H9 (cell line): ENCODE data around the gene SLC36A3. TPM values are rescaled to one million over a fixed set of nuclear protein-coding genes. Genes with fewer than 3 reads are reported as not detected.

ENCODE experiments used
- DNase-seq: peaks from one replicate; pipeline ENCODE4 v3.0.0-alpha.2; 2017
- H2AFZ ChIP-seq: one replicate; pipeline ENCODE4 v1.6.1; 2013; ENCODE audit warnings: mild to moderate bottlenecking, low read length, control low read depth, moderate library complexity
- H2AK5ac ChIP-seq: 2 replicates; pipeline ENCODE4 v1.6.1; 2013; ENCODE audit warnings: low read length, control low read depth, mixed read lengths; ENCODE audit not compliant: insufficient read length
- H2BK120ac ChIP-seq: one replicate; pipeline ENCODE4 v1.6.1; 2013; ENCODE audit warnings: low read depth, mild to moderate bottlenecking, low read length, control low read depth, inconsistent platforms; ENCODE audit not compliant: poor library complexity, severe bottlenecking
- H2BK12ac ChIP-seq: 2 replicates; pipeline ENCODE4 v1.6.1; 2013; ENCODE audit warnings: low read length, control low read depth, mixed read lengths, low read depth; ENCODE audit not compliant: insufficient read length
- H2BK15ac ChIP-seq: 2 replicates; pipeline ENCODE4 v1.6.1; 2013; ENCODE audit warnings: low read depth, low read length, control low read depth
- H2BK20ac ChIP-seq: one replicate; pipeline ENCODE4 v1.6.1; 2013; ENCODE audit warnings: low read depth, mild to moderate bottlenecking, low read length, control low read depth, inconsistent platforms; ENCODE audit not compliant: poor library complexity, severe bottlenecking
- H2BK5ac ChIP-seq: 2 replicates; pipeline ENCODE4 v1.6.1; 2013; ENCODE audit warnings: low read length, control low read depth, mixed read lengths; ENCODE audit not compliant: insufficient read length
- H3K14ac ChIP-seq: 2 replicates; pipeline ENCODE4 v1.6.1; 2013; ENCODE audit warnings: low read length, control low read depth; ENCODE audit not compliant: insufficient read depth
- H3K18ac ChIP-seq: 2 replicates; pipeline ENCODE4 v1.6.1; 2013; ENCODE audit warnings: low read depth, mild to moderate bottlenecking, mixed read lengths, low read length, control low read depth; ENCODE audit not compliant: insufficient read length
- H3K23ac ChIP-seq: 2 replicates; pipeline ENCODE4 v1.6.1; 2013; ENCODE audit warnings: low read length, control low read depth, mixed read lengths, low read depth; ENCODE audit not compliant: insufficient read length
- H3K23me2 ChIP-seq: 2 replicates; pipeline ENCODE4 v1.6.1; 2013; ENCODE audit warnings: low read depth, mild to moderate bottlenecking, mixed read lengths, low read length, control low read depth; ENCODE audit not compliant: insufficient read length, poor library complexity, severe bottlenecking
- H3K27ac ChIP-seq: 2 replicates; pipeline ENCODE4 v1.5.1; 2013; ENCODE audit warnings: low read length, control low read depth, mixed read lengths, low read depth; ENCODE audit not compliant: insufficient read length
- H3K27me3 ChIP-seq: 2 replicates; pipeline ENCODE4 v1.6.1; 2013; ENCODE audit warnings: low read length, control low read depth, inconsistent platforms; ENCODE audit not compliant: insufficient read depth
- H3K4ac ChIP-seq: 2 replicates; pipeline ENCODE4 v1.6.1; 2013; ENCODE audit warnings: low read depth, mild to moderate bottlenecking, control low read depth, inconsistent platforms, low read length, moderate library complexity
- H3K4me1 ChIP-seq: 2 replicates; pipeline ENCODE4 v1.6.1; 2013; ENCODE audit warnings: low read length, control low read depth, inconsistent platforms; ENCODE audit not compliant: insufficient read depth
- H3K4me2 ChIP-seq: 2 replicates; pipeline ENCODE4 v1.6.1; 2013; ENCODE audit warnings: low read length, control low read depth, mixed read lengths; ENCODE audit not compliant: insufficient read length, insufficient read depth
- H3K56ac ChIP-seq: 2 replicates; pipeline ENCODE4 v1.6.1; 2013; ENCODE audit warnings: low read depth, mild to moderate bottlenecking, mixed read lengths, low read length, control low read depth; ENCODE audit not compliant: insufficient read length
- H3K79me1 ChIP-seq: 2 replicates; pipeline ENCODE4 v1.6.1; 2013; ENCODE audit warnings: low read depth, mild to moderate bottlenecking, moderate library complexity, low read length, control low read depth, inconsistent platforms; ENCODE audit not compliant: insufficient read depth, poor library complexity, severe bottlenecking
- H3K79me2 ChIP-seq: 2 replicates; pipeline ENCODE4 v1.6.1; 2013; ENCODE audit warnings: low read length, control low read depth, inconsistent platforms; ENCODE audit not compliant: insufficient read depth
- H3K9ac ChIP-seq: 2 replicates; pipeline ENCODE4 v1.6.1; 2013; ENCODE audit warnings: low read length, control low read depth, mixed read lengths; ENCODE audit not compliant: insufficient read length; ENCODE audit errors: extremely low read depth
- H3K9me3 ChIP-seq: one replicate; pipeline ENCODE4 v1.6.1; 2013; ENCODE audit warnings: low read depth, low read length, inconsistent platforms; ENCODE audit not compliant: control insufficient read depth
- H3T11ph ChIP-seq: one replicate; pipeline ENCODE4 v1.6.1; 2013; ENCODE audit warnings: mild to moderate bottlenecking, low read length, control low read depth, inconsistent platforms
- H4K20me1 ChIP-seq: one replicate; pipeline ENCODE4 v1.6.1; 2013; ENCODE audit not compliant: control insufficient read depth, insufficient read length, insufficient read depth
- H4K5ac ChIP-seq: 2 replicates; pipeline ENCODE4 v1.6.1; 2013; ENCODE audit warnings: low read depth, mild to moderate bottlenecking, mixed read lengths, low read length, control low read depth; ENCODE audit not compliant: insufficient read length
- H4K8ac ChIP-seq: replicated peaks from 2 replicates; pipeline ENCODE4 v1.6.1; 2013; ENCODE audit warnings: low read length, control low read depth, mixed read lengths, low read depth; ENCODE audit not compliant: insufficient read length
- H4K91ac ChIP-seq: 2 replicates; pipeline ENCODE4 v1.6.1; 2013; ENCODE audit warnings: low read depth, mild to moderate bottlenecking, moderate library complexity, mixed read lengths, low read length, control low read depth; ENCODE audit not compliant: insufficient read length
- H3K27ac Mint-ChIP-seq, 3 experiments: 2 replicates in 2 of 3; 3 replicates in 1 of 3; pipeline ENCODE4 v1.8.0; 2020 to 2021; ENCODE audit warnings: mixed read lengths in 3 of 3, mild to moderate bottlenecking in 1 of 3, moderate library complexity in 1 of 3
- H3K27me3 Mint-ChIP-seq: 2 replicates; pipeline ENCODE4 v1.8.0; 2021; ENCODE audit warnings: low read depth, mild to moderate bottlenecking, moderate library complexity, mixed read lengths
- H3K36me3 Mint-ChIP-seq, 3 experiments: 2 replicates in 2 of 3; 3 replicates in 1 of 3; pipeline ENCODE4 v1.8.0; 2020 to 2021; ENCODE audit warnings: low read depth in 3 of 3, mixed read lengths in 3 of 3; ENCODE audit not compliant: insufficient read depth in 1 of 3
- H3K4me1 Mint-ChIP-seq, 2 experiments: 2 replicates each; pipeline ENCODE4 v1.8.0; 2020; ENCODE audit warnings: mixed read lengths in 2 of 2
- H3K4me3 Mint-ChIP-seq, 2 experiments: 2 replicates in 1 of 2; 3 replicates in 1 of 2; pipeline ENCODE4 v1.8.0; 2020 to 2021; ENCODE audit warnings: mild to moderate bottlenecking in 2 of 2, mixed read lengths in 2 of 2, moderate library complexity in 1 of 2
- H3K9me3 Mint-ChIP-seq, 2 experiments: 2 replicates in 1 of 2; 3 replicates in 1 of 2; pipeline ENCODE4 v1.8.0; 2020; ENCODE audit warnings: mild to moderate bottlenecking in 2 of 2, mixed read lengths in 2 of 2, moderate library complexity in 1 of 2
- CTCF ChIP-seq: fragments of 200-600 bp; sonication (generic); conservative IDR thresholded peaks from 3 replicates; pipeline ENCODE4 v1.8.0; 2021; ENCODE audit warnings: antibody characterized with exemption, mild to moderate bottlenecking
- WGBS: extraction: QIAGEN DNeasy Blood & Tissue Kit; methylation state at CpG from one replicate; pipeline ENCODE4 v1.1.7; 2013; ENCODE audit warnings: missing lambda C conversion rate, low lambda C conversion rate, mixed read lengths; ENCODE audit not compliant: insufficient read length; ENCODE audit errors: extremely low coverage; 5-methylcytosine and 5-hydroxymethylcytosine counted together
- total RNA-seq: library from RNA; stranded (reverse); gene quantifications from 2 replicates; pipeline ENCODE4 v1.2.1, GENCODE V29; 2021

The SLC36A3 gene
- total RNA-seq, 1 experiment from 2014 or later = not detected

- no peak overlapping the region for H3K9ac ChIP-seq
- no peak overlapping the region for H2BK5ac ChIP-seq
- H3K23ac ChIP-seq = no peak overlapping the region
- Mint-ChIP-seq H3K4me3 (no peak overlapping the region), H3K27ac (no peak overlapping the region; a peak in 1 of 7 replicates), H3K9me3 (no peaks in the 10 kb centered on the region), H3K4me1 (peaks cover 4% of the 10 kb centered on the region in 2 experiments), H3K27me3 (no peaks in the 10 kb centered on the region), H3K36me3 (peaks cover 13 to 27% (median 19%) of the 10 kb centered on the region in 3 experiments)
- TF ChIP-seq CTCF = no peak
- no peak overlapping the region for H2BK120ac ChIP-seq
- no peak for DNase-seq
- no peak overlapping the region for H3K18ac ChIP-seq
- H3K4ac ChIP-seq = no peak overlapping the region
- no peak overlapping the region for H3K14ac ChIP-seq
- H3K23me2 ChIP-seq = no peaks in the 10 kb centered on the region
- no peak overlapping the region for H3T11ph ChIP-seq
- H2AK5ac ChIP-seq = no peak overlapping the region
- no CpG with 5 or more reads among the region's 1 CpG for WGBS
- no peaks in the 10 kb centered on the region for H4K20me1 ChIP-seq
- no peaks in the 10 kb centered on the region for H3K4me1 ChIP-seq
- no peak overlapping the region for H4K8ac ChIP-seq
- no peaks in the 10 kb centered on the region for H3K79me2 ChIP-seq
- H2BK12ac ChIP-seq = no peak overlapping the region
- no peaks in the 10 kb centered on the region for H3K9me3 ChIP-seq
- no peak overlapping the region for H3K27ac ChIP-seq
- no peak overlapping the region for H2AFZ ChIP-seq
- H3K56ac ChIP-seq = no peak overlapping the region
- no peaks in the 10 kb centered on the region for H3K27me3 ChIP-seq
- no peak overlapping the region for H3K4me2 ChIP-seq
- no peak overlapping the region for H4K5ac ChIP-seq
- no peak overlapping the region for H2BK20ac ChIP-seq
- no peak overlapping the region for H2BK15ac ChIP-seq
- no peaks in the 10 kb centered on the region for H3K79me1 ChIP-seq
- H4K91ac ChIP-seq = no peak overlapping the region
Observed at GRCh38 chr5:151264113-151264512, 39.5 kb downstream of the SLC36A3 start.
